ENCODE measurements around the gene ELOVL3.
A peak's percentile ranks its signal among the peaks of the same experiment; 100 is the strongest.
"Not testable (repeated sequence)": the region's sequence is repeated elsewhere in the genome, so short reads cannot be mapped to it uniquely, and the experiment has no call there.

The ELOVL3 gene

DNA sequence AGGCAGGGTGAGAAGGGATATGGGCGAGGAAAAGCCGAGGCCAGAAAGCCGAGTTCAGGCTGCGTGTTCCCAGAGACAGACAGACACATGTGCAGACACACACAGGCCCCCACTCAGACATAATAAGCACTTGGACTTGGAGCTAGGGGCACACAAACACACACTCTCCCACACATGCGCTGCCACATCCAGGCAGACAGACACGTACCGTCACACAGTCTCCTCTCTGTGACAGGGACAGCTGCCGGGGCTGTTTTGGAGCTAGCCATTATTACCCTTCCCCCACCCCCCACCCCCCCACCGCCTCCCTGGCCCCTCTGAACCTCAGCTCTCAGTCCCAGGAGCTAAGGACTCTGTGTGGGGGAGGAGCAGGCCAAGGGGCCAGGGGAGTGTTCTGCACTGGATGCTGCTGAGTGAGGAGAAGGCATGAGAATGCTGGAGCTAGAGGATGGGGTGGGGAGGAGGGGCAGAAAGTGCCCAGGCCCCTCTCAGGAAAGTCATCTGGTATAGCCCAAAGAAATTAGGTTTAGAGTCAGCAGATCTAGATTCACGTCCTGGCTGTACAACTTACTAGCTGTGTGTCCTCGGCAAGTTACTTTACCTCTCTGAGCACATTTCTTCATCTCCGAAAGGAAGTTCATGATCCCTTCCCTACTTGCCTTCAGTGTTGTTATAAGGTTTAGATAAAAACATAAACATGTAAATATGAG, 8.9 kb downstream of the ELOVL3 start:
- no peak overlapping the region for H3K4me3 ChIP-seq (ENCODE audit: low read length)
- TF ChIP-seq ZNF274 (IDR thresholded peaks at IDR 0.05; ENCODE audit: low read depth, low read length) = no peak

DNA sequence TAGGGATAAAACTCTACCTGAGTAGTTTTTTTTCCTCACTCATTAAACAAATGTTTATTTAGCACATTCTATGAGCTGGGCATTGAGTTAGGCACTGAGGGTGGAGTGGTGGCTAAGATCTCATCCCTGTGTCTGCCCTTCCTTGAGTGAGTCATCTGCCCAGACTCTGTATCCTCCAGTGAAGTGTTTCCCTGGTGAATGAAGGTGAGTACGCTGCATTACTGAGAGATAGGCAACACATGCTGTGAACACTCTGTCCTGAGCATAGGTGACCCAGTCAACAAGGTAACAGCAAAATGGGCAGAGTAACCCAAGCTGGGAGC, 9.5 kb downstream of the ELOVL3 start:
- no peak for TF ChIP-seq ZNF274 (IDR thresholded peaks at IDR 0.05; ENCODE audit: low read depth, low read length)
- H3K4me3 ChIP-seq (ENCODE audit: low read length) = no peak overlapping the region

DNA sequence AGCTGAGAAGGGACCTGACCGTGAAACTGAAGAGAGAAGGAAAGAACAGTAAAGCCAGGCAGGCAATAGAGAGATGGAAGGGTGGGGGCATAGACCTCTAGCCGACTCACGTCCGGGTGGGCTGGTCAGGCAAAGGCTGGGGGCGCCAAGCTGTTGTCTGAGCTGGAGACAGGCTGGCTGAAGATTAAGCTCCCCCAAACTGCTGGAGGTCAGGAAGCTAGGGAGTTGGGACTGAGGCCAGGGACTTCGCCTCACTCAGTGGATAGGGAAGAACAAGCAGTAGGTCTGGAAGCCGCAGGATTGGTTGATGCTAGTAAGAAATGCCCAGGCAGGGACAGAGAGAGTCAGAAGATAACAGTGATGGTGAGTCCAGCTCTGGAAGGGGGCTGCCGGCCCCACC, 9.9 kb downstream of the ELOVL3 start:
- no peak for TF ChIP-seq ZNF274 (IDR thresholded peaks at IDR 0.05; ENCODE audit: low read depth, low read length)
- H3K4me3 ChIP-seq (ENCODE audit: low read length) = no peak overlapping the region

DNA sequence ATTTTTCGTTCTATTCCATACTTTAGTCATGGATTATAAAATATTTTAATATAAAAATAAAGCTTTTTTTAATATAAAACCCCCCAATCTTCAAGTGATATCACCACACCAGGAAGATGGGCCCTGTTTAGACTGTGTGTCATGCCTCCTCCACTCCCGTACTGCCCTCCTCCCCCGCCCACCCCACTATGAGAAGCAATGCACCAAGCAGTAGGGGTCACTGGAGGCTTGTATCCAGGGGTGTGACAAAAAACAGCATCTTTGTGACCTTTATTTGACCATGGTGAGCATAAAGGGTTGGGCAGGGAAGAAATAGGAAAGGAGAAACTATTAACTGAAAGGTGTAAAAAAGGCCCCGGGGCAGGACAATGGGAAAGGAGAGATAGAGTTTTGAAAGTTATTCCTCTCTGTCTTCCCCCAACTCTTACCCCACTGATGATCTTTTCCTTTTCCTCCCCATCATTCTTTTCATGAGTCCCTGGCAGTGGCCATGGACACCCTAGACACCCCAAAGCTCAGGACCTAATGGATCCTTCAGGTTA, 11.7 kb downstream of the ELOVL3 start:
- TF ChIP-seq ZNF274 (IDR thresholded peaks at IDR 0.05; ENCODE audit: low read depth, low read length) = no peak
- H3K4me3 ChIP-seq (ENCODE audit: low read length) = no peak overlapping the region

DNA sequence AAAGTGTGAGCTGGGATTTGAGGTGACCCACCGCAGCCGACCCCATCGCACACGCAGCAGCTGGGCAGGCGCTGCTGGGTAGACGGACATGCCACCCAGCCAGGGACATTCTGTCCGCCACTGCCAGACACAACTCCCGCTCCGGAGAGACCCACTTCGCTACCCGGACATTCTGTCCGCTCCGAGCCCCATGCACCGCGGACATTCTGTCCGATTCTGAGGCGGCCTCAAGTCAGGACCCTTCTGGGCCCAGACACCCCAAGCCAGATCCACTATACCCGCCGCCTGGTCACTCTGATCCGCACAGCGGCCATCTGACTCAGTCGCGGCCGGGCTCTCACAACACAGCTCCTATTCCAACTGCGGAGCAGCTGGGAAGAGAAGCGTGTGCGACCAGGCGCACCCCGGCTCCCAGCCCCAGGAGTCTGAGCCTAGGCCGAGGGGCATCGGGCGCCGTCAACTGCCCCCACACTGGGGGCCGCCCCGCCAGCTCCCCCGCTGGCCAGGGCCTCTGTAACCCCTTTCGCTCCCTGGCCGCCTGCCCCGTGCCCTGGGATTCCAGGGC, 14.4 kb downstream of the ELOVL3 start:
- TF ChIP-seq ZNF274 (IDR thresholded peaks at IDR 0.05; ENCODE audit: low read depth, low read length) = no peak
- no peak overlapping the region; the same call in 1 of the 2 replicates for H3K4me3 ChIP-seq (ENCODE audit: low read length)

DNA sequence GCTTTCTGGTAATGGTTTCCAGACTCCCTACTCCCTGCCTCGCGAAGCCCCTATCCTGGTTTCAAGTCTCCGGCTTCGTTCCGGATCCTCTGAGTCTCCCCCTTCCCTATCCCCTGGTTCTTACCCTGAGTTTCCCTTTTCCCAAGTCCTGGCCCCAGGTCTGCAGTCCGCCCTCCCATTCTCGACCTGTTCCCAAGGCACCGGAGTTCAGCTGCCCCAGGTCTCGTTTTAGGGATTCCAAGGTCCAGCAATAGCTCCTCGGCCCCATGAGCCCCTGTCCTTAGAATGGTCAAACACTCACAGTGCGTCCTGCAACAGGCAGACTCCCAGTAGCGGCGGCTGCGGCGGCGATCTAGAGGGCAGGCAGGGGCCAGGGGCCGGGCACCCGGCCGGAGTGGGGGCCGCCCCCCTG, 14.9 kb downstream of the ELOVL3 start:
- no peak for TF ChIP-seq ZNF274 (IDR thresholded peaks at IDR 0.05; ENCODE audit: low read depth, low read length)
- peak overlapping the region; percentile 58; the same call in 1 of the 2 replicates for H3K4me3 ChIP-seq (ENCODE audit: low read length)

DNA sequence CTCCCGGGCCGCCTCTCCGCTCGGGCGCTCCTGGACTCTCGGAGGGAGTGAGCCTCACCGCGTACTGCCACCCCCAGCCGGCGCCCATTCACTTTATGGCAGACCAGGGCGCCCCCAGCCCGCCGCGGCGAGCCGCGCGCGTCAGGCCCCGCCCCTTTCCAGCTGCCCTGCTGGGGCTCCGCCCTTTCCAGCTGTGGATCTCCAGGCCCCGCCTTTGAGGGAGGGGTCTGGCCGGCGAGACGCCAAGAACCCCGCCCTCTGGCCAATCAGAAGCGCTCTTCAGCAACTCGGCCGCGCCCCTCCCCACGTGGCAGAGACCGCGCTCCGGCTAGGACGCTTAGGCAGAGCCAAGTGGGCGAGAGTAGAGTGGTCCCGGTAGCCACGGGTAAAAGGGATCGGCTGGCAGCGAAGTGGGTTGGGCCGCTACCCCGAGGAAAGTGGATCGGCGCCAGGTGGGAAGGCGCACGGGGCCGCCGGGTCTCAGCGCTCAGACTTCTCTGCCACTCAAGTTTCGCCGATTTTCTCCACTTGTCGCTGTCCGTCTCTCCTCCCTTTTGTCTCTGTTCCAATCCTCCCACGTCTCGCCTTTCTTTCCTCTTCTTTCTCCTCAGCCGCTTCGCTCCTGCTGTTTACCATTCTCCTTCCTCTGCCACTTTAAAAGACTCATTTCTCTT, 15.5 kb downstream of the ELOVL3 start, which contains the start of gene PITX3:
Gene PITX3 (minus strand): TSS at position 69 of the 674 bp plus-strand sequence. CDS start 9,432 bp downstream, outside the sequence.
- TF ChIP-seq ZNF274 (IDR thresholded peaks at IDR 0.05; ENCODE audit: low read depth, low read length) = no peak
- H3K4me3 ChIP-seq (ENCODE audit: low read length) = peak within 1 kb of the TSS; percentile 58; the same call in 1 of the 2 replicates

DNA sequence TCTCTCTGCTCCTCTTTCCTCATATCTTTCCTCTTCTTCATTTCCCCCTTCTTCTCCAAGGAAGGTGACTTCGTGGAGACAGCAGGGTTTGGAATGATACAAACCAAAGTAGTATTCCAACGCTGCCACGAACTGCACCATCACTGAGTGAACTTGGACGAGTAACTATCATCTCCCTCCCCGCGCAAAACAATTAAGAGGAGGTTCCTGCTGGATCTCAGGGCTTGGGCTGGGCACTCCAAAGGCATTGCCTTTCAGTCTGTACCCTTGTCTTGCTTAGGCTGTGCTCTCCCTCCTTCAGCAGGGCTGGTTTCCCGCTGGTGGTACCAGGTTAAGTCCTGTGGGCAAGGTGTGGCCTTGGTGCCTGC, 16.0 kb downstream of the ELOVL3 start:
- peak overlapping the region; percentile 58; the same call in 1 of the 2 replicates for H3K4me3 ChIP-seq (ENCODE audit: low read length)
- no peak for TF ChIP-seq ZNF274 (IDR thresholded peaks at IDR 0.05; ENCODE audit: low read depth, low read length)

DNA sequence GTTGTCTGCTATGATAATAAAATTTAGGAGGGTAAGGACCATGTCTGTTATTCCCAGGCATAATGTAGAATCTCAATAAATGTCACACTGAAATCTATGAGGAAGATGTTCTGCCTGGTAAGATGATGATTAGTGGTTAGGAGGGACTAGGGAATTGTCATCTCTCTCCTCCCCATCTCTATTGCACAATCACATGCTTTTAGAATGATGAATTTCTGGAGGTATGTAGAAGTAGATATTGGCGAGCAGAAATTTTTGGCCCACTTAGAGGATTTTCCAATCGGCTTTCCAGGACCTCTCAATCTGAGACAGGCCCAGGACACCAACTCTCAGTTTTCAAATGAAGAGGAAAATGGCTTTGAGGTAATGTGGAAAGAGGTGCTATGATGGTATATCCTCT, 17.2 kb downstream of the ELOVL3 start:
- no peak overlapping the region for H3K4me3 ChIP-seq (ENCODE audit: low read length)
- no peak for TF ChIP-seq ZNF274 (IDR thresholded peaks at IDR 0.05; ENCODE audit: low read depth, low read length)

DNA sequence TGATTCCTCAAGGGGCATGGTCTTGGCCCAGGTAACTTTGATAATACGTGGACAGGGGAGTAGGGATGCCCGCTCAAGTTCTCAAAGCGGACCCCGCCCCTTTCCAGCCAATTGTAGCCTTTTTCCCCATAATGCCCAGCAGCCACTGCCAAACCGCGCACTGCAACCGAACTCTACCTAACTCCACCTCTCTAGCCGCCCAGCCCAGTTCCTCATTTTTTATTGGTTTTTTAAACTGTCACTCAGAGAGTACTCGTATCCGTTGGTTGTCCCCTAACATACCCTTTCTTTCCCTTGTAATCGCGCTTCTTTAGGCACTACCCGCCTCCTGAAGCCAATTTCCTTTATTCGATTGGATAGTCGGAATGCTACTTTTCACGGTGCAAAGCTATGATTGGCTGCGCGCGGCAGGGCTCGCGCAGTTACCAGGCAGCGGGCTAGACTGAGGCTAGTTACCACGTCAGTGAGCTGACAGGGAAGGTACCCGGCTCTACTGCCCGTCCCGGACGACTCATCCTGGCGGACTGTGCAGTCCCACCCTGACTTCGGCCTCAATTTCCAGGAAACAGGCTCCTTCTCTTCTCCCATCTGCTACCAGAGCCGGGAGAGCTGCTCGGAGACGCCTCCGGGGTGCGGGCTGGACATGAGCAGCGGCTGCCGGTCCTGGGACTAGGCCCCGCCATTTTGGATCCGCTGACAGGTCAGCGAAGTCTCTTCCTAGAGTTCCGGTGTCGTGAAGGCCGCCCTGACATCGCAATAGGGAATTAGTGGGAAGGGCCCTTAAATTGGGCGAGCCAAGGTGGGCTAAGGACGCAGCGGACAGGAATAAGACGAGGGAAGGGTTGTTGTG, 19.2 kb downstream of the ELOVL3 start, which contains the start of gene GBF1:
Gene GBF1 (plus strand): TSS at position 451 of the 850 bp plus-strand sequence. CDS start 13,407 bp downstream, outside the sequence.
- peak within 1 kb of the TSS; percentile 98 for H3K4me3 ChIP-seq (ENCODE audit: low read length)
- TF ChIP-seq ZNF274 (IDR thresholded peaks at IDR 0.05; ENCODE audit: low read depth, low read length) = no peak

DNA sequence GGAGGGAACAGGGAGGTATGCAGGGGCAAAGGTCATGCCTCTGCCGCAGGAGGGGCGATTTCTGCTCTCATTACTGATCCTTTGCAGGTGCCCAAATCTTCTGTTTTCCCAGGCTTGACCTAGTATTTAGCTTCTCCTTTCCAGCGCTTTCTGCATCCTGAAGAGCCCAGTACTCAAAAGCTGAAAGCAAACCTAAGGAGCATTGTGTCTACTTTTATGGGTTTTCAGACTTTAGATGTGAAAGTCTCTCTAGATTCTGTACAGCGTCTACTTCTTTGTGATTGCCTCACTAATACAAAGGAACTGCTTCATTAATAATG, 19.8 kb downstream of the ELOVL3 start:
- peak overlapping the region; percentile 98 for H3K4me3 ChIP-seq (ENCODE audit: low read length)
- TF ChIP-seq ZNF274 (IDR thresholded peaks at IDR 0.05; ENCODE audit: low read depth, low read length) = no peak

DNA sequence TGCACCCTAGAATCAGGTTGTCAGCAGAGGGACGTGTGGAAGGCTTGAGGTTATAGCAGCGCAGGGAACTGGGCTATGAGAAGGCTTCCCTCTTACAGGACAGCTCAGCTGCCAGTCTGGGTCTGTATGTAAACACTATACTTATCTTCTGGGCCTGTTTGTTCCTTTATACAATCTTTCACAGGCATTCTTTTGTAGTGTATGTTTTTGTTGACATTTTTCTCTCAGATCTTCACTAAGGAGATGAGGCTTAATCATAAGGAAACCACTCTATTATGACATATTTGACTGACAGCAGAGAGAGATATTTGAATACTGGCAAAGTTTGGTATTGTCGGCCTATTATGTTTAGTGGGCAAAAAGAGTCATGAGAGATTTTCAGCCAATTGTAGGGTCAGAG, 20.2 kb downstream of the ELOVL3 start:
- H3K4me3 ChIP-seq (ENCODE audit: low read length) = peak overlapping the region; percentile 98
- TF ChIP-seq ZNF274 (IDR thresholded peaks at IDR 0.05; ENCODE audit: low read depth, low read length) = no peak

DNA sequence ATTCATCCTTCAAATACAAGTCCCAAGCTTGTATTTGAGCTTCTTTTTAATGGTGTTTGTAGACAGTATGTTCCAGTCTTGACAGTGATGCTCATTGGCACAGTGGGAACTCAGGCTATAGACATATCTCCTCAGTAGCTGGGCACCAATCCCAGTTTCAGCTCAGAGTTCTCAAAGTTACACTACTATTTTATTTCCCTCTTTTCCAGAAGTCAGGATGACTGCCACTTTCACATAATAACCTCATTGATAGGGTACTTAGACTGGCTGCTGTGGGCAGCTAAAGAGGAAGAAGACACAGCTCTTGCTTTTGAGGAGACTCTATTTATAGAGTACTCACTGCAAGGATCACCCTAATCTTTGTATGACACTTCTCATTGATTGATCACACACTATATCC, 21.6 kb downstream of the ELOVL3 start:
- no peak for TF ChIP-seq ZNF274 (IDR thresholded peaks at IDR 0.05; ENCODE audit: low read depth, low read length)
- H3K4me3 ChIP-seq (ENCODE audit: low read length) = no peak overlapping the region

DNA sequence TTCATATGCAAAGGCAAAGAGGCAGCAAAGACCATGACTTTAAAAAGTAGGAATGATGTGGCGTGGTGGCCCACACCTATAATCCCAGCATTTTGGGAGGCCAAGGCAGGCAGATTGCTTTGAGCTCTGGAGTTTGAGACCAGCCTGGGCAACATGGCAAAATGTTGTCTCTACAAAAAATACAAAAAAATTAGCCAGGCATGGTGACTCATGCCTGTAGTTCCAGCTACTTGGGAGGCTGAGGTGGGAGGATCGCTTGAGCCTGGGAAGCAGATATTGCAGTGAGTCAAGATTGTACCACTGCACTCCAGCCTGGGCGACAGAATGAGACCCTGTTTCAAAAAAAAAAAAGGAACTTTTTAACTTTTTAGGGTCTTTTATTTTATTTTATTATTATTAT, 26.4 kb downstream of the ELOVL3 start:
- not testable (repeated sequence) for H3K4me3 ChIP-seq (ENCODE audit: low read length)
